Caco-2 (cell line): Measurements from ENCODE around the gene GINS2. TPM values are rescaled to one million over a fixed set of nuclear protein-coding genes. Genes with fewer than 3 reads are reported as not detected.

Source experiments
- BruUV-seq: library from RNA; stranded (reverse); fragments of 400-500 nt; replicated peaks from 2 replicates; lab custom pipeline; 2021; lab: Mats Ljungman, UMichigan
- CTCF ChIA-PET: fragments of 300-600 bp; sonication (Branson Sonifier 250); formaldehyde crosslinking; loops from one replicate; lab custom pipeline; 2022; ENCODE audit warnings: antibody characterized with exemption; lab: Charles Lee
- POLR2A ChIA-PET: fragments of 300-600 bp; sonication (Branson Sonifier 250); formaldehyde crosslinking; loops from one replicate; lab custom pipeline; 2022; ENCODE audit warnings: antibody characterized with exemption; lab: Charles Lee
- DNase-seq, 2 experiments: peaks; one replicate each; pipeline versions ENCODE4 v3.0.0 to v3.0.0-alpha.2; 2020 to 2022
- H3K27me3 ChIP-seq: replicated peaks from 2 replicates; pipeline ENCODE4 v1.6.0; 2011; ENCODE audit warnings: low read length; ENCODE audit not compliant: control insufficient read depth, insufficient read depth
- H3K36me3 ChIP-seq: 2 replicates; pipeline ENCODE4 v1.5.1; 2011; ENCODE audit warnings: low read length; ENCODE audit not compliant: control insufficient read depth, insufficient read depth
- H3K4me1 ChIP-seq: fragments of 250-450 bp; sonication (Bioruptor Pico); 2 replicates; pipeline ENCODE4 v1.5.1; 2020; ENCODE audit warnings: mild to moderate bottlenecking
- H3K4me3 ChIP-seq: 2 replicates; pipeline ENCODE4 v1.5.1; 2011; ENCODE audit warnings: low read depth, mild to moderate bottlenecking, control low read depth, low read length
- H3K9me3 ChIP-seq: fragments of 250-450 bp; sonication (Bioruptor Pico); 2 replicates; pipeline ENCODE4 v1.5.1; 2020; ENCODE audit warnings: mild to moderate bottlenecking, moderate library complexity
- H3K27ac Mint-ChIP-seq: one replicate; pipeline ENCODE4 v1.8.0; 2022; ENCODE audit warnings: mixed read lengths; ENCODE audit not compliant: unreplicated experiment
- H3K27me3 Mint-ChIP-seq: one replicate; pipeline ENCODE4 v1.8.0; 2022; ENCODE audit warnings: mixed read lengths; ENCODE audit not compliant: insufficient read depth, unreplicated experiment
- H3K36me3 Mint-ChIP-seq: one replicate; pipeline ENCODE4 v1.8.0; 2022; ENCODE audit warnings: mild to moderate bottlenecking, mixed read lengths; ENCODE audit not compliant: insufficient read depth, unreplicated experiment
- H3K4me1 Mint-ChIP-seq: one replicate; pipeline ENCODE4 v1.8.0; 2022; ENCODE audit warnings: low read depth, mixed read lengths; ENCODE audit not compliant: unreplicated experiment
- H3K4me3 Mint-ChIP-seq: one replicate; pipeline ENCODE4 v1.8.0; 2022; ENCODE audit warnings: mild to moderate bottlenecking, moderate library complexity, mixed read lengths; ENCODE audit not compliant: unreplicated experiment
- H3K9me3 Mint-ChIP-seq: one replicate; pipeline ENCODE4 v1.8.0; 2022; ENCODE audit warnings: mixed read lengths; ENCODE audit not compliant: unreplicated experiment
- CTCF ChIP-seq, 2 experiments: fragments of 200-600 bp in 1 of 2; IDR thresholded peaks; 1 replicate in 1 of 2; 2 replicates in 1 of 2; pipeline versions ENCODE4 v1.5.1 to v1.8.0; 2011 to 2022; ENCODE audit warnings: antibody characterized with exemption in 1 of 2, control low read depth in 1 of 2, inconsistent platforms in 1 of 2, low read depth in 1 of 2, low read length in 1 of 2, mild to moderate bottlenecking in 1 of 2, moderate library complexity in 1 of 2; ENCODE audit not compliant: insufficient read depth in 1 of 2, severe bottlenecking in 1 of 2, unreplicated experiment in 1 of 2
- intact Hi-C: fragments of 100-400 bp; cut with micrococcal nuclease; formaldehyde crosslinking; loops from one replicate; pipeline ENCODE4 v1.10.0; 2022; ENCODE audit not compliant: unreplicated experiment
- total RNA-seq: library from RNA; stranded (reverse); gene quantifications from 2 replicates; pipeline ENCODE4 v1.2.3, GENCODE V29; 2022

GINS2 gene
- total RNA-seq, 1 experiment from 2014 or later: 62.9 TPM

GRCh38 chr16:85704011-85704410 is 15.3 kb upstream of the GINS2 start:
- BruUV-seq: no TSS peak
- Mint-ChIP-seq H3K9me3 (no peaks in the 10 kb centered on the region), H3K4me1 (peaks cover 9% of the 10 kb centered on the region), H3K36me3 (peaks cover 6% of the 10 kb centered on the region), H3K4me3 (no peak overlapping the region), H3K27me3 (no peaks in the 10 kb centered on the region), H3K27ac (no peak overlapping the region)
- no peak for TF ChIP-seq CTCF (IDR thresholded peaks at IDR 0.05; ENCODE audit: insufficient read depth in 1 of 2, low read depth in 1 of 2, low read length in 1 of 2, severe bottlenecking in 1 of 2, unreplicated experiment in 1 of 2)
- peaks cover 13% of the 10 kb centered on the region for H3K4me1 ChIP-seq
- DNase-seq: no peak
- H3K4me3 ChIP-seq: no peak overlapping the region
- intact Hi-C loops: no loop called here
- ChIA-PET POLR2A (no interaction called here), CTCF (interaction anchor here (0.7 kb wide), 1 partner anchor 148 kb away, joined by 3 read pairs; no protein-coding TSS in a partner anchor)
- no peaks in the 10 kb centered on the region for H3K27me3 ChIP-seq
- H3K9me3 ChIP-seq: no peaks in the 10 kb centered on the region
- H3K36me3 ChIP-seq: no peaks in the 10 kb centered on the region

DNA sequence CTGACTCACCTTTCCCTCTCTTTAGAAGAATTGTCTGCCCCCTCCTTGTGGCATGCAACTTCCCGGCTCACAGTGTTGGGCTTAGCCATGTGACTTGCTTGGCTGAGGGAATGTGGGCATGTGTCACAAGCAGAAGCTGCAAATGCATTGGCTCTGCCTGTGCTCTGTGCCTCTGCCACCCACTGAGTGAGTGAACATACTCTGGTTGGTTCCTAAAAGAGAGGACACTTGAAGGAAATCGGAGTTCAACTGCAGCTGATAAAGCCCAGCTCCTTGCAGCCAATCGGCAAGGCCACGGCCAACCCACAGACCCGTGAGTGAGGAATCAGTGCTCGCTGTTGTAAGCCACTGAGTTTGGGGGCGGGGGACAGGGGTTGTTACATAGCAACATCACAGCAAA is 10.9 kb upstream of the GINS2 start:
- BruUV-seq: no TSS peak
- no peak for TF ChIP-seq CTCF (IDR thresholded peaks at IDR 0.05; ENCODE audit: insufficient read depth in 1 of 2, low read depth in 1 of 2, low read length in 1 of 2, severe bottlenecking in 1 of 2, unreplicated experiment in 1 of 2)
- POLR2A ChIA-PET: no interaction called here
- H3K36me3 Mint-ChIP-seq: no peaks in the 10 kb centered on the region
- no peak overlapping the region for H3K4me3 Mint-ChIP-seq
- Histone ChIP-seq H3K4me1 (peaks cover 6% of the 10 kb centered on the region; the same call in 1 of the 2 replicates), H3K27me3 (no peaks in the 10 kb centered on the region), H3K4me3 (no peak overlapping the region), H3K36me3 (no peaks in the 10 kb centered on the region), H3K9me3 (no peaks in the 10 kb centered on the region)
- no peaks in the 10 kb centered on the region for H3K27me3 Mint-ChIP-seq
- H3K9me3 Mint-ChIP-seq: no peaks in the 10 kb centered on the region
- intact Hi-C loops: no loop called here
- H3K27ac Mint-ChIP-seq: no peak overlapping the region
- H3K4me1 Mint-ChIP-seq: no peaks in the 10 kb centered on the region
- CTCF ChIA-PET: interaction anchor here (0.5 to 1.6 kb wide), 2 partner anchors 15 to 18 kb away, joined by 5 to 6 read pairs; no protein-coding TSS in a partner anchor
- no peak for DNase-seq

- ChIA-PET CTCF (interaction anchor here (1.6 kb wide), 1 partner anchor 19 kb away, joined by 6 read pairs; no protein-coding TSS in a partner anchor), POLR2A (no interaction called here)
- DNase-seq: no peak
- Mint-ChIP-seq H3K27me3 (no peaks in the 10 kb centered on the region), H3K9me3 (no peaks in the 10 kb centered on the region), H3K4me3 (no peak overlapping the region), H3K27ac (no peak overlapping the region), H3K4me1 (no peaks in the 10 kb centered on the region), H3K36me3 (no peaks in the 10 kb centered on the region)
- BruUV-seq: no TSS peak
- Histone ChIP-seq H3K9me3 (no peaks in the 10 kb centered on the region), H3K27me3 (no peaks in the 10 kb centered on the region), H3K4me3 (no peak overlapping the region), H3K36me3 (no peaks in the 10 kb centered on the region), H3K4me1 (0 out of 2 replicates have a peak, but pooled peaks cover 5% of the 10 kb centered on the region)
- peak in 1 of 2 experiments; percentile 18 for TF ChIP-seq CTCF (IDR thresholded peaks at IDR 0.05; ENCODE audit: insufficient read depth in 1 of 2, low read depth in 1 of 2, low read length in 1 of 2, severe bottlenecking in 1 of 2, unreplicated experiment in 1 of 2)
- intact Hi-C loops: no loop called here
These were observed 10.3 kb upstream of the GINS2 start for GRCh38 chr16:85698935-85699558.
